H1 (cell line): ENCODE results near the gene LRCH3. TPM values are rescaled to one million over a fixed set of nuclear protein-coding genes. Genes with fewer than 3 reads are reported as not detected.

Experiments used
- CTCF ChIA-PET: fragments of 300-600 bp; sonication (Branson Sonifier 250); formaldehyde crosslinking; loops from one replicate; lab custom pipeline; 2021; ENCODE audit not compliant: partially characterized antibody; lab: Charles Lee
- POLR2A ChIA-PET: fragments of 300-600 bp; sonication (Branson Sonifier 250); formaldehyde crosslinking; loops from one replicate; lab custom pipeline; 2021; ENCODE audit warnings: inconsistent platforms; ENCODE audit not compliant: partially characterized antibody; lab: Charles Lee
- DNase-seq, 2 experiments: peaks; one replicate each; pipeline versions ENCODE4 v3.0.0 to v3.0.0-alpha.2; 2010 to 2022; ENCODE audit warnings: low spot score in 2 of 2, low read depth in 1 of 2, mixed read lengths in 1 of 2
- FAIRE-seq: peaks from 2 replicates; lab custom pipeline; 2011; peaks lifted over from hg19 to GRCh38; lab: Jason Lieb, UNC
- H2AFZ ChIP-seq: 2 replicates; pipeline ENCODE4 v1.8.1; 2012; ENCODE audit warnings: low read length, inconsistent platforms
- H2AK5ac ChIP-seq: 2 replicates; pipeline ENCODE4 v1.6.1; 2013; ENCODE audit warnings: low read depth, low read length
- H2BK120ac ChIP-seq: replicated peaks from 2 replicates; pipeline ENCODE3; 2013; ENCODE audit warnings: low read depth, low read length, inconsistent platforms
- H2BK12ac ChIP-seq: 2 replicates; pipeline ENCODE4 v1.6.1; 2013; ENCODE audit warnings: low read depth, low read length
- H2BK15ac ChIP-seq: 2 replicates; pipeline ENCODE4 v1.6.1; 2013; ENCODE audit warnings: low read length
- H2BK20ac ChIP-seq: 2 replicates; pipeline ENCODE4 v1.6.1; 2013; ENCODE audit warnings: low read length
- H2BK5ac ChIP-seq: 2 replicates; pipeline ENCODE4 v1.6.1; 2013; ENCODE audit warnings: low read depth, low read length
- H3K14ac ChIP-seq: 2 replicates; pipeline ENCODE4 v1.6.1; 2013; ENCODE audit warnings: inconsistent platforms; ENCODE audit not compliant: insufficient read length
- H3K18ac ChIP-seq: 2 replicates; pipeline ENCODE4 v1.6.1; 2013; ENCODE audit warnings: low read length; ENCODE audit errors: extremely low read depth
- H3K23ac ChIP-seq: 2 replicates; pipeline ENCODE4 v1.6.1; 2013; ENCODE audit warnings: inconsistent platforms; ENCODE audit not compliant: insufficient read length
- H3K23me2 ChIP-seq: 2 replicates; pipeline ENCODE4 v1.6.1; 2013; ENCODE audit warnings: low read depth, low read length
- H3K27ac ChIP-seq: 2 replicates; pipeline ENCODE4 v1.6.1; 2011; ENCODE audit warnings: low read depth, low read length, inconsistent platforms
- H3K27me3 ChIP-seq, 4 experiments: replicated peaks in 1 of 4; 1 replicate in 1 of 4; 2 replicates in 3 of 4; pipeline versions ENCODE4 v1.6.1 to v1.8.1; 2011 to 2013; ENCODE audit warnings: low read length in 3 of 4, mild to moderate bottlenecking in 3 of 4, inconsistent platforms in 2 of 4, mixed read lengths in 2 of 4, moderate library complexity in 1 of 4; ENCODE audit not compliant: control insufficient read depth in 3 of 4, insufficient read depth in 3 of 4; ENCODE audit errors: extremely low read depth in 1 of 4
- H3K36me3 ChIP-seq, 4 experiments: 2 replicates each; pipeline versions ENCODE4 v1.6.1 to v1.8.1; 2011 to 2013; ENCODE audit warnings: mild to moderate bottlenecking in 4 of 4, low read length in 3 of 4, moderate library complexity in 2 of 4, control low read depth in 1 of 4, inconsistent platforms in 1 of 4; ENCODE audit not compliant: insufficient read depth in 4 of 4, control insufficient read depth in 2 of 4
- H3K4ac ChIP-seq: replicated peaks from 2 replicates; pipeline ENCODE3; 2013; ENCODE audit warnings: low read length, low read depth, mixed read lengths, inconsistent platforms; ENCODE audit not compliant: insufficient read length
- H3K4me1 ChIP-seq, 4 experiments: replicated peaks in 1 of 4; 1 replicate in 1 of 4; 2 replicates in 3 of 4; pipeline versions ENCODE4 v1.6.1 to v1.8.1; 2011 to 2013; ENCODE audit warnings: low read length in 3 of 4, inconsistent platforms in 2 of 4, mixed read lengths in 1 of 4; ENCODE audit not compliant: insufficient read depth in 4 of 4, control insufficient read depth in 3 of 4
- H3K4me2 ChIP-seq, 2 experiments: 2 replicates each; pipeline versions ENCODE4 v1.6.1 to v1.8.1; 2011 to 2013; ENCODE audit warnings: low read depth in 2 of 2, low read length in 2 of 2, control low read depth in 1 of 2, inconsistent platforms in 1 of 2, mild to moderate bottlenecking in 1 of 2; ENCODE audit not compliant: insufficient read depth in 1 of 2
- H3K4me3 ChIP-seq, 4 experiments: fragments of 200-600, 300-600 bp in 1 of 4; sonication (generic), shearing (Covaris generic), sonication (Bioruptor Twin) in 1 of 4; 2 replicates each; pipeline versions ENCODE4 v1.5.1 to v1.8.1; 2011 to 2016; ENCODE audit warnings: low read length in 4 of 4, low read depth in 3 of 4, control low read depth in 2 of 4, inconsistent platforms in 2 of 4, mild to moderate bottlenecking in 2 of 4, mixed read lengths in 1 of 4, moderate library complexity in 1 of 4; ENCODE audit not compliant: insufficient read depth in 2 of 4; ENCODE audit errors: extremely low read depth in 1 of 4
- H3K56ac ChIP-seq: replicated peaks from 2 replicates; pipeline ENCODE3; 2013; ENCODE audit warnings: low read depth, mild to moderate bottlenecking, mixed read lengths, low read length, inconsistent platforms; ENCODE audit not compliant: insufficient read length
- H3K79me1 ChIP-seq: 2 replicates; pipeline ENCODE4 v1.6.1; 2013; ENCODE audit warnings: low read depth, low read length, control low read depth
- H3K79me2 ChIP-seq, 2 experiments: 2 replicates each; pipeline versions ENCODE4 v1.6.1 to v1.8.1; 2012 to 2013; ENCODE audit warnings: low read length in 2 of 2, mild to moderate bottlenecking in 2 of 2, inconsistent platforms in 1 of 2; ENCODE audit not compliant: insufficient read depth in 2 of 2, control insufficient read depth in 1 of 2
- H3K9ac ChIP-seq, 4 experiments: replicated peaks in 1 of 4; 1 replicate in 1 of 4; 2 replicates in 3 of 4; pipeline versions ENCODE4 v1.6.1 to v1.8.1; 2011 to 2013; ENCODE audit warnings: low read depth in 3 of 4, low read length in 3 of 4, control low read depth in 2 of 4, mild to moderate bottlenecking in 2 of 4, moderate library complexity in 2 of 4, inconsistent platforms in 1 of 4; ENCODE audit errors: extremely low read depth in 1 of 4
- H3K9me3 ChIP-seq, 2 experiments: 2 replicates each; pipeline versions ENCODE4 v1.6.1 to v1.8.1; 2012 to 2013; ENCODE audit warnings: mild to moderate bottlenecking in 2 of 2, moderate library complexity in 2 of 2, control low read depth in 1 of 2, inconsistent platforms in 1 of 2, low read depth in 1 of 2, low read length in 1 of 2, mixed read lengths in 1 of 2; ENCODE audit not compliant: insufficient read depth in 2 of 2
- H4K20me1 ChIP-seq, 2 experiments: replicated peaks in 1 of 2; 2 replicates each; pipeline versions ENCODE3 to v1.8.1; 2011 to 2013; ENCODE audit warnings: inconsistent platforms in 2 of 2, low read length in 2 of 2, mild to moderate bottlenecking in 1 of 2; ENCODE audit not compliant: insufficient read depth in 2 of 2, control insufficient read depth in 1 of 2
- H4K5ac ChIP-seq: 2 replicates; pipeline ENCODE4 v1.6.1; 2013; ENCODE audit warnings: low read length, low read depth, mixed read lengths, inconsistent platforms; ENCODE audit not compliant: insufficient read length
- H4K8ac ChIP-seq: 2 replicates; pipeline ENCODE4 v1.8.0; 2013; ENCODE audit warnings: mild to moderate bottlenecking, moderate library complexity, low read length, inconsistent platforms; ENCODE audit not compliant: insufficient read depth; ENCODE audit errors: extremely low read depth
- H4K91ac ChIP-seq: replicated peaks from 2 replicates; pipeline ENCODE3; 2013; ENCODE audit warnings: low read length, mixed read lengths, inconsistent platforms; ENCODE audit not compliant: insufficient read length
- CEBPB ChIP-seq: IDR thresholded peaks from 2 replicates; pipeline ENCODE4 v1.6.1; 2012; ENCODE audit warnings: low read depth, low read length
- KDM5A ChIP-seq: fragments of 200-600 bp; IDR thresholded peaks from 2 replicates; pipeline ENCODE4 v1.7.1; 2012; ENCODE audit warnings: mild to moderate bottlenecking, low read length, inconsistent platforms, mixed read lengths
- WGBS, 2 experiments: shearing (Covaris generic) in 1 of 2; methylation state at CpG; one replicate each; pipeline versions ENCODE4 v1.1.6 to v1.1.7; 2013 to 2015; ENCODE audit warnings: low lambda C conversion rate in 2 of 2, mixed read lengths in 2 of 2, inconsistent platforms in 1 of 2, low coverage in 1 of 2, missing lambda C conversion rate in 1 of 2; ENCODE audit not compliant: insufficient replicate concordance in 2 of 2, insufficient coverage in 1 of 2, insufficient read length in 1 of 2; ENCODE audit errors: extremely low coverage in 1 of 2, missing lambda C conversion rate in 1 of 2; 5-methylcytosine and 5-hydroxymethylcytosine counted together
- polyA plus RNA-seq, 7 experiments: library from polyadenylated mRNA; depleted of rRNA in 3 of 7; stranded (reverse) in 5 of 7; unstranded in 2 of 7; fragments of >200 nt in 5 of 7; fragments of 200-250 nt in 2 of 7; gene quantifications; 1 replicate in 5 of 7; 2 replicates in 1 of 7; 4 replicates in 1 of 7; pipeline versions ENCODE4 v1.2.1 to v1.2.3, GENCODE V29; 2011 to 2013; ENCODE audit warnings: missing spikeins in 2 of 7, mixed read lengths in 2 of 7
- total RNA-seq: library from RNA; stranded (reverse); fragmentation: NEBNext Ultra II Directional; extraction: Animal tissue kit (Norgen Biotek cat#: 25700); gene quantifications from 2 replicates; pipeline ENCODE4 v1.2.1, GENCODE V29; 2021

Gene LRCH3
- total and polyA plus RNA-seq, 2 of the 8 experiments (the other 6 are each of a cell fraction or from before 2014, with no cell fraction given) = 58.4 to 66.0 TPM

DNA sequence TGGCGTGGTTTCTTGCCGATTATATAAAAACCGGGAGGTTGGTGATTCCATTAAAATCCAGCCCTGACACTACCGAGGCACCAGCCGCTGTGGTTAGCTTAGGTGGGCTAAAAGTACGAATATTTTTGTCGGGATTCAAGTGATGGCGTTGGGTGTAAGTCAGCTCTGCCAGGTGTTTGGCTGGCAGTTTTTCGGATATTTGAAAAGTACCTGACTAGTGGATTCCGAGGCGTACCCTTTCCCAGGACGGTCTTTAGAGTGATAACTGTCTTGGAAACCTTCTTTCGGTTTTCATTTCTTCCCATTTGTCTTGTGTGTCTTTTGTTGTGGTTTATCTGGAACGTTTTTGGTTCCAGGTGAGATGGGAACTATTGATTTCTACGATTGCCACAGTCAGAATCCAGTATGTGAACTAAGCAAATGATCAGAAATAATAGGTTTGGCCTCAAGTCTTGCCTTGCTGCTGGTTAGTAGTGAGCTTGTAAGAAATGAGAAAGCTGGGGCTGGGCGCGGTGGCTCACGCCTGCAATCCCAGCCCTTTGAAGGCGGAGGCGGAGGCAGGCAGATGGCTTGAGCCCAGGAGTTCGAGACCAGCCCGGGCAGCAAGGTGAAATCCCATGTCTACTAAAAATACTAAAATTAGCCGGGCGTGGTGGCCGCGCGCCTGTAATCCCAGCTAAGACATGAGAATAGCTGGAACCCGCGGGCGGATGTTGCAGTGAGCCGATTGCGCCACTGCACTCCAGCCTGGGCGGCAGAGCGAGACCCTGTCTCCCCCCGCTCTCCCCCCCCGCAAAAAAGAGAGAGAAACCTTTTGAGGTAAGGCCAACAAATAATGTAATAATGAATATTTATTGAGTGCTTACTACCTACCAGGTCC lies 40.0 kb upstream of the LRCH3 start:
- H3K27ac ChIP-seq = no peak overlapping the region
- no peak overlapping the region for H2BK20ac ChIP-seq
- CTCF ChIA-PET = interaction anchor here (0.6 to 1.8 kb wide), 6 partner anchors 9 to 356 kb away, joined by 3 to 4 read pairs (median 3); no protein-coding TSS in a partner anchor
- H4K91ac ChIP-seq = no peak overlapping the region
- H4K20me1 ChIP-seq = peaks cover 0 to 3% of the 10 kb centered on the region in 2 experiments
- no peak overlapping the region for H4K5ac ChIP-seq
- H3K4ac ChIP-seq = no peak overlapping the region
- H3K36me3 ChIP-seq = no peaks in the 10 kb centered on the region
- peak overlapping the region; percentile 89 to 96 for H3K4me2 ChIP-seq
- no peak overlapping the region for H3K23ac ChIP-seq
- H2AK5ac ChIP-seq = no peak overlapping the region
- H3K79me1 ChIP-seq = no peaks in the 10 kb centered on the region; the same call in 1 of the 2 replicates
- H3K23me2 ChIP-seq = peaks cover 18% of the 10 kb centered on the region; the same call in 1 of the 2 replicates
- H2BK15ac ChIP-seq = no peak overlapping the region
- H2BK12ac ChIP-seq = no peak overlapping the region
- POLR2A ChIA-PET = no interaction called here
- H3K27me3 ChIP-seq = peaks cover 0 to 25% (median 13%) of the 10 kb centered on the region in 4 experiments; a peak in 6 of 7 replicates
- H3K9me3 ChIP-seq = no peaks in the 10 kb centered on the region
- TF ChIP-seq CEBPB (0 out of 2 replicates have a peak, but pooled peaks have one; percentile 4), KDM5A (no peak)
- WGBS, 2 experiments = 55% methylated on average over 34 of the region's 36 CpGs; no CpG with 5 or more reads in 1 of the 2 experiments
- peak overlapping the region; percentile 55 to 95 (median 78) for H3K4me3 ChIP-seq
- H3K56ac ChIP-seq = peak overlapping the region; percentile 52
- H4K8ac ChIP-seq = no peak overlapping the region
- no peak overlapping the region for H3K14ac ChIP-seq
- FAIRE-seq (no peak), DNase-seq (no peak)
- peak overlapping the region in 1 of 4 experiments; percentile 0; a peak in 1 of 7 replicates for H3K9ac ChIP-seq
- H3K4me1 ChIP-seq = peaks cover 0 to 8% (median 3%) of the 10 kb centered on the region in 4 experiments; a peak in 6 of 7 replicates
- peak overlapping the region; percentile 37; the same call in 1 of the 2 replicates for H2AFZ ChIP-seq
- H3K18ac ChIP-seq = peak overlapping the region; percentile 56; the same call in 1 of the 2 replicates
- no peak overlapping the region for H2BK5ac ChIP-seq
- H2BK120ac ChIP-seq = no peak overlapping the region
- H3K79me2 ChIP-seq = peaks cover 0 to 10% of the 10 kb centered on the region in 2 experiments; a peak in 1 of 4 replicates
